ENCODE results near the gene PLPP3.
A peak's percentile ranks its signal among the peaks of the same experiment; 100 is the strongest.

PLPP3 gene

GRCh38 chr1:56545711-56546110 is 33.7 kb downstream of the PLPP3 start:
- DNase-seq = no peak

GRCh38 chr1:56543783-56544612 is 35.4 kb downstream of the PLPP3 start:
- no peak for DNase-seq

- no peak for DNase-seq
Measured at GRCh38 chr1:56542651-56543050, 36.7 kb downstream of the PLPP3 start.

GRCh38 chr1:56541408-56541807 is 38.0 kb downstream of the PLPP3 start:
- DNase-seq = no peak

GRCh38 chr1:56540467-56540866 is 38.9 kb downstream of the PLPP3 start:
- DNase-seq = no peak

- no peak for DNase-seq
Measured at GRCh38 chr1:56539520-56539931, 39.8 kb downstream of the PLPP3 start.

GRCh38 chr1:56538532-56538931 is 40.8 kb downstream of the PLPP3 start:
- DNase-seq = no peak

- no peak for DNase-seq
Measured at GRCh38 chr1:56537660-56538059, 41.7 kb downstream of the PLPP3 start.

GRCh38 chr1:56535939-56536338 is 43.4 kb downstream of the PLPP3 start:
- DNase-seq = no peak

- DNase-seq = no peak
Measured at GRCh38 chr1:56535362-56535761, 44.0 kb downstream of the PLPP3 start.

GRCh38 chr1:56534130-56534651 is 45.2 kb downstream of the PLPP3 start:
- DNase-seq = peak; percentile 10

- DNase-seq = no peak
Measured at GRCh38 chr1:56533621-56534020, 45.7 kb downstream of the PLPP3 start.

- DNase-seq = no peak
Measured at GRCh38 chr1:56533197-56533596, 46.2 kb downstream of the PLPP3 start.

- peak; percentile 57 for DNase-seq
Measured at GRCh38 chr1:56532350-56532683, 47.0 kb downstream of the PLPP3 start.

GRCh38 chr1:56531624-56532349 is 47.6 kb downstream of the PLPP3 start:
- DNase-seq = no peak

GRCh38 chr1:56529801-56530200 is 49.6 kb downstream of the PLPP3 start:
- DNase-seq = no peak

GRCh38 chr1:56527548-56528302 is 51.6 kb downstream of the PLPP3 start:
- DNase-seq = no peak

GRCh38 chr1:56526571-56527174 is 52.7 kb downstream of the PLPP3 start:
- DNase-seq = no peak

- DNase-seq = peak; percentile 46
Measured at GRCh38 chr1:56525489-56526041, 53.8 kb downstream of the PLPP3 start.

GRCh38 chr1:56524263-56524662 is 55.1 kb downstream of the PLPP3 start:
- no peak for DNase-seq

- no peak for DNase-seq
Measured at GRCh38 chr1:56522680-56523079, 56.7 kb downstream of the PLPP3 start.

- DNase-seq = peak; percentile 35
Measured at GRCh38 chr1:56520016-56520601, 59.3 kb downstream of the PLPP3 start.

Measured in fibroblast of upper back skin (primary cell).